Measurements from ENCODE around the gene PDGFB.

The PDGFB gene

GRCh38 chr22:39207141-39208012 is 37.4 kb downstream of the PDGFB start:
- Histone ChIP-seq H3K27ac (ENCODE audit: low read depth in 2 of 2, low read length in 2 of 2) (no peak overlapping the region), H3K4me3 (ENCODE audit: low read length in 2 of 2) (no peak overlapping the region), H3K4me1 (ENCODE audit: control insufficient read depth in 2 of 2, insufficient read depth in 2 of 2, low read length in 2 of 2) (peaks cover 2 to 4% of the 10 kb centered on the region in 2 donors), H3K9me3 (ENCODE audit: control insufficient read depth in 2 of 2, low read length in 2 of 2) (no peaks in the 10 kb centered on the region), H3K27me3 (ENCODE audit: control insufficient read depth in 2 of 2, insufficient read depth in 2 of 2, low read length in 2 of 2) (no peaks in the 10 kb centered on the region), H3K36me3 (ENCODE audit: control insufficient read depth in 2 of 2, insufficient read depth in 2 of 2, low read length in 2 of 2) (no peaks in the 10 kb centered on the region), H3K9ac (ENCODE audit: low read depth in 1 of 2, low read length in 2 of 2) (no peak overlapping the region)

- H3K9ac ChIP-seq (ENCODE audit: low read depth in 1 of 2, low read length in 2 of 2), result no peak overlapping the region
- H3K4me1 ChIP-seq (ENCODE audit: control insufficient read depth in 2 of 2, insufficient read depth in 2 of 2, low read length in 2 of 2), result peaks cover 2 to 4% of the 10 kb centered on the region in 2 donors
- no peak overlapping the region for H3K4me3 ChIP-seq (ENCODE audit: low read length in 2 of 2)
- no peaks in the 10 kb centered on the region for H3K27me3 ChIP-seq (ENCODE audit: control insufficient read depth in 2 of 2, insufficient read depth in 2 of 2, low read length in 2 of 2)
- H3K36me3 ChIP-seq (ENCODE audit: control insufficient read depth in 2 of 2, insufficient read depth in 2 of 2, low read length in 2 of 2), result no peaks in the 10 kb centered on the region
- no peaks in the 10 kb centered on the region for H3K9me3 ChIP-seq (ENCODE audit: control insufficient read depth in 2 of 2, low read length in 2 of 2)
- no peak overlapping the region for H3K27ac ChIP-seq (ENCODE audit: low read depth in 2 of 2, low read length in 2 of 2)
Measured at GRCh38 chr22:39206491-39206890, 38.3 kb downstream of the PDGFB start.

- H3K27ac ChIP-seq (ENCODE audit: low read depth in 2 of 2, low read length in 2 of 2), result no peak overlapping the region
- no peak overlapping the region for H3K9ac ChIP-seq (ENCODE audit: low read depth in 1 of 2, low read length in 2 of 2)
- H3K9me3 ChIP-seq (ENCODE audit: control insufficient read depth in 2 of 2, low read length in 2 of 2), result no peaks in the 10 kb centered on the region
- peaks cover 2 to 4% of the 10 kb centered on the region in 2 donors for H3K4me1 ChIP-seq (ENCODE audit: control insufficient read depth in 2 of 2, insufficient read depth in 2 of 2, low read length in 2 of 2)
- no peaks in the 10 kb centered on the region for H3K36me3 ChIP-seq (ENCODE audit: control insufficient read depth in 2 of 2, insufficient read depth in 2 of 2, low read length in 2 of 2)
- H3K27me3 ChIP-seq (ENCODE audit: control insufficient read depth in 2 of 2, insufficient read depth in 2 of 2, low read length in 2 of 2), result no peaks in the 10 kb centered on the region
- no peak overlapping the region for H3K4me3 ChIP-seq (ENCODE audit: low read length in 2 of 2)
Measured at GRCh38 chr22:39205344-39206021, 39.3 kb downstream of the PDGFB start.

GRCh38 chr22:39204216-39204615 is 40.6 kb downstream of the PDGFB start:
- H3K27me3 ChIP-seq (ENCODE audit: control insufficient read depth in 2 of 2, insufficient read depth in 2 of 2, low read length in 2 of 2), result no peaks in the 10 kb centered on the region
- H3K36me3 ChIP-seq (ENCODE audit: control insufficient read depth in 2 of 2, insufficient read depth in 2 of 2, low read length in 2 of 2), result no peaks in the 10 kb centered on the region
- H3K4me1 ChIP-seq (ENCODE audit: control insufficient read depth in 2 of 2, insufficient read depth in 2 of 2, low read length in 2 of 2), result peaks cover 2 to 4% of the 10 kb centered on the region in 2 donors

GRCh38 chr22:39197578-39197977 is 47.2 kb downstream of the PDGFB start:
- Histone ChIP-seq H3K9me3 (ENCODE audit: control insufficient read depth in 2 of 2, low read length in 2 of 2) (peaks cover 0 to 2% of the 10 kb centered on the region in 2 donors), H3K4me3 (ENCODE audit: low read length in 2 of 2) (no peak overlapping the region), H3K4me1 (ENCODE audit: control insufficient read depth in 2 of 2, insufficient read depth in 2 of 2, low read length in 2 of 2) (no peaks in the 10 kb centered on the region), H3K27ac (ENCODE audit: low read depth in 2 of 2, low read length in 2 of 2) (no peak overlapping the region), H3K9ac (ENCODE audit: low read depth in 1 of 2, low read length in 2 of 2) (no peak overlapping the region), H3K27me3 (ENCODE audit: control insufficient read depth in 2 of 2, insufficient read depth in 2 of 2, low read length in 2 of 2) (no peaks in the 10 kb centered on the region), H3K36me3 (ENCODE audit: control insufficient read depth in 2 of 2, insufficient read depth in 2 of 2, low read length in 2 of 2) (no peaks in the 10 kb centered on the region)

More at GRCh38 chr22:39204216-39204615, 40.6 kb downstream of the PDGFB start:
- H3K4me3 ChIP-seq (ENCODE audit: low read length in 2 of 2), result no peak overlapping the region
- no peaks in the 10 kb centered on the region for H3K9me3 ChIP-seq (ENCODE audit: control insufficient read depth in 2 of 2, low read length in 2 of 2)
- no peak overlapping the region for H3K27ac ChIP-seq (ENCODE audit: low read depth in 2 of 2, low read length in 2 of 2)
- no peak overlapping the region for H3K9ac ChIP-seq (ENCODE audit: low read depth in 1 of 2, low read length in 2 of 2)

GRCh38 chr22:39194098-39194497 is 50.7 kb downstream of the PDGFB start:
- no peaks in the 10 kb centered on the region for H3K27me3 ChIP-seq (ENCODE audit: control insufficient read depth in 2 of 2, insufficient read depth in 2 of 2, low read length in 2 of 2)
- H3K4me3 ChIP-seq (ENCODE audit: low read length in 2 of 2), result no peak overlapping the region
- H3K9me3 ChIP-seq (ENCODE audit: control insufficient read depth in 2 of 2, low read length in 2 of 2), result peaks cover 0 to 2% of the 10 kb centered on the region in 2 donors

GRCh38 chr22:39188809-39189208 is 56.0 kb downstream of the PDGFB start:
- Histone ChIP-seq H3K36me3 (ENCODE audit: control insufficient read depth in 2 of 2, insufficient read depth in 2 of 2, low read length in 2 of 2) (no peaks in the 10 kb centered on the region), H3K9me3 (ENCODE audit: control insufficient read depth in 2 of 2, low read length in 2 of 2) (no peaks in the 10 kb centered on the region), H3K9ac (ENCODE audit: low read depth in 1 of 2, low read length in 2 of 2) (no peak overlapping the region), H3K27me3 (ENCODE audit: control insufficient read depth in 2 of 2, insufficient read depth in 2 of 2, low read length in 2 of 2) (peaks cover 0 to 2% of the 10 kb centered on the region in 2 donors), H3K27ac (ENCODE audit: low read depth in 2 of 2, low read length in 2 of 2) (no peak overlapping the region), H3K4me1 (ENCODE audit: control insufficient read depth in 2 of 2, insufficient read depth in 2 of 2, low read length in 2 of 2) (peaks cover 2 to 3% of the 10 kb centered on the region in 2 donors), H3K4me3 (ENCODE audit: low read length in 2 of 2) (no peak overlapping the region)

More at GRCh38 chr22:39194098-39194497, 50.7 kb downstream of the PDGFB start:
- Histone ChIP-seq H3K4me1 (ENCODE audit: control insufficient read depth in 2 of 2, insufficient read depth in 2 of 2, low read length in 2 of 2) (no peaks in the 10 kb centered on the region), H3K27ac (ENCODE audit: low read depth in 2 of 2, low read length in 2 of 2) (no peak overlapping the region), H3K36me3 (ENCODE audit: control insufficient read depth in 2 of 2, insufficient read depth in 2 of 2, low read length in 2 of 2) (no peaks in the 10 kb centered on the region), H3K9ac (ENCODE audit: low read depth in 1 of 2, low read length in 2 of 2) (no peak overlapping the region)

GRCh38 chr22:39185601-39186012 is 59.2 kb downstream of the PDGFB start:
- Histone ChIP-seq H3K9ac (ENCODE audit: low read depth in 1 of 2, low read length in 2 of 2) (no peak overlapping the region), H3K27me3 (ENCODE audit: control insufficient read depth in 2 of 2, insufficient read depth in 2 of 2, low read length in 2 of 2) (peaks cover 0 to 2% of the 10 kb centered on the region in 2 donors), H3K27ac (ENCODE audit: low read depth in 2 of 2, low read length in 2 of 2) (peak overlapping the region; percentile 35 to 64), H3K36me3 (ENCODE audit: control insufficient read depth in 2 of 2, insufficient read depth in 2 of 2, low read length in 2 of 2) (no peaks in the 10 kb centered on the region), H3K9me3 (ENCODE audit: control insufficient read depth in 2 of 2, low read length in 2 of 2) (peaks cover 0 to 4% of the 10 kb centered on the region in 2 donors), H3K4me1 (ENCODE audit: control insufficient read depth in 2 of 2, insufficient read depth in 2 of 2, low read length in 2 of 2) (peaks cover 2 to 3% of the 10 kb centered on the region in 2 donors), H3K4me3 (ENCODE audit: low read length in 2 of 2) (no peak overlapping the region)

- H3K4me3 ChIP-seq (ENCODE audit: low read length in 2 of 2), result no peak overlapping the region
- H3K9me3 ChIP-seq (ENCODE audit: control insufficient read depth in 2 of 2, low read length in 2 of 2), result peaks cover 0 to 4% of the 10 kb centered on the region in 2 donors
- no peaks in the 10 kb centered on the region for H3K36me3 ChIP-seq (ENCODE audit: control insufficient read depth in 2 of 2, insufficient read depth in 2 of 2, low read length in 2 of 2)
- peaks cover 0 to 2% of the 10 kb centered on the region in 2 donors for H3K27me3 ChIP-seq (ENCODE audit: control insufficient read depth in 2 of 2, insufficient read depth in 2 of 2, low read length in 2 of 2)
- H3K9ac ChIP-seq (ENCODE audit: low read depth in 1 of 2, low read length in 2 of 2), result no peak overlapping the region
- H3K4me1 ChIP-seq (ENCODE audit: control insufficient read depth in 2 of 2, insufficient read depth in 2 of 2, low read length in 2 of 2), result peaks cover 2 to 3% of the 10 kb centered on the region in 2 donors
- H3K27ac ChIP-seq (ENCODE audit: low read depth in 2 of 2, low read length in 2 of 2), result peak overlapping the region; percentile 18 to 64
Measured at GRCh38 chr22:39184586-39185577, 59.9 kb downstream of the PDGFB start.
